ENCODE data around the gene PLXDC1.

DNA sequence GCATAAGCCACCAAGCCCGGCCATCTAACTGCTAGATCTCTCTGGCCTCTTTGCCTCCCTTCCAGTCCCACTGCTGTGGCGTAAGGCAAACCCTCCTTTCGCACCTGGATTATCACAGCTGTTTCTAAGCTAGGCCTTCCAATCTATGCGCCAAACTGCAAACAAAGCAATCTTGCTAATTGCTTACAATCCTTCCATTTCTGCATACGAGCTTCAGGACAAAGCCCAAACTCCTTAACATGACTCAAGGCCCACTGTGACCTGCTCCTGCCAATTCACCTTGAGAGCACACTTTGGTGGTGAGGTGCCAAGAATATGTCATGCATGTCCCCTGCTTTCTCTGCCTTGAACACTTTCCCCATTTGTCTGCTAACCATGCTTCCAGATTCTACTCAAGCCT, 20.5 kb upstream of the PLXDC1 start:
- TF ChIP-seq POU2F2 (IDR thresholded peaks at IDR 0.05; ENCODE audit: low read depth, low read length) (no peak), SPI1 (IDR thresholded peaks at IDR 0.05; ENCODE audit: low read depth, low read length) (no peak), POLR2A (IDR thresholded peaks at IDR 0.05; ENCODE audit: low read depth, low read length) (no peak)

Data from GM12891 (cell line).